Kidney glomerular epithelial cell (primary cell): ENCODE results near the gene SRPX2.

ENCODE experiments used
- DNase-seq: peaks from one replicate; lab custom pipeline; 2025; lab: John Stamatoyannopoulos, UW

The SRPX2 gene

DNA sequence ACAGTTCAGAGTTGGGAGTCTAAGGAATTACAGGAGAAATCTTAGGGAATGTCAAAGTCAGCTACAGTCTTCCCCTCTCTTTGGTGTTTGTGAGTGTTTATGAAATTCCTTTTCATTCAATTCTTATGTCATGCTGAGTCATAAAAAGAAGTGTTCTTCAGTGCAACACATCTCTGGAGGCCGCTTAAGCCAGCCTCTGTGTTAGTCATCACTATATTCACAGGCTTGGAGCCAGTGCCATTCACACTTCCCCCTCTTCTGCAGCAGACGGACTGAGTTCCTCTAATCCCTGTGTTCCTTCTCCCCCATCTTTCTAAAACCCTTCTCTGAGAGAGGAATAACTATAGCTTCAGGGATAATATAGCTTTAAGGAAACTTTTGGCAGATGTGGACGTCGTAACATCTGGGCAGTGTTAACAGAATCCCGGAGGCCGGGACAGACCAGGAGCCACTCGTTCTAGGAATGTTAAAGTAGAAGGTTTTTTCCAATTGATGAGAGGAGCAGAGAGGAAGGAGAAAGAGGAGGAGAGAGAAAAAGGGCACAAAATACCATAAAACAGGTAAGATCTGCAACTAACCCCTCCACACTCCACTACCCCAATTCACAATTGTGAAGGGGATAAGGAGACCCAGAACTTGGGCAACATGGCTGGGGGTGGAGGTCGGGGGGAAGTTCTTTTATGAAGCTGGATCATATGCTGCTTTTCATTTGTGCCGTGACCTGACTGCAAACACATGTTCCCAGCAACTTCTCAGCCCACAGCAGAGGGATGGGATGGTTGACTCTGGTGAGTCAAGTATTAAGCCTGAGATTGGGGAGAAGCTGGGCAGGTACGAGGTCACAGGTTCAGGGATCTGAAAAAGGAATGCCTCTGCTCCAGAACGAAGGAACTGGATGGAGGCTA, at the start of gene SRPX2:
Gene SRPX2, plus strand, starts transcription at position 244 of the 905 bp plus-strand sequence. CDS start 2,124 bp downstream, outside the sequence.
- DNase-seq, result peak; percentile 52

GRCh38 chrX:100596601-100597000, 47.4 kb upstream of the SRPX2 start:
- no peak for DNase-seq

DNA sequence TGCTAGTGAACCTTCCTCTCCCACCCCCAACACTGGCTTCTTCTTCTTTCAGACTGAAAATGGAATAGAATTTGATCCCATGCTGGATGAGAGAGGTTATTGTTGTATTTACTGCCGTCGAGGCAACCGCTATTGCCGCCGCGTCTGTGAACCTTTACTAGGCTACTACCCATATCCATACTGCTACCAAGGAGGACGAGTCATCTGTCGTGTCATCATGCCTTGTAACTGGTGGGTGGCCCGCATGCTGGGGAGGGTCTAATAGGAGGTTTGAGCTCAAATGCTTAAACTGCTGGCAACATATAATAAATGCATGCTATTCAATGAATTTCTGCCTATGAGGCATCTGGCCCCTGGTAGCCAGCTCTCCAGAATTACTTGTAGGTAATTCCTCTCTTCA, 44.5 kb upstream of the SRPX2 start:
- DNase-seq, result no peak

DNA sequence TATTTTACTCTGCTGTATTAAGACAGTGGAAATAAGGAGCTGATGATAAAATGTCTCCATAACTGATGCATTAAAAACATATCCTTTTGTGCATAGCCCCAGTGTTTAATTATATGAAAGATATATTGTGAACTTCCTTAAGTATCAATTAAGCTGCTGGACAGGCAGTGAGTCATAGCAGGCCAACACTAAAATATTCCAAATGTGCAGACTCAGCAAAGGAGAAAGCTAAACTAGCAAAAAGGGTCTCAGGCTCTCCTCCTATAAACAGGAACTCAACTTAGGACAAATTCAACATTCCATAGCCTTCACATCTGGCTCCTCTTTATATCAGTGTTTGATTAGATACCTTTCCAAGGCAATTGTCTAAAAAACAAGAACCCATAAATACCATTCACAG, 43.7 kb upstream of the SRPX2 start:
- DNase-seq, result no peak

DNA sequence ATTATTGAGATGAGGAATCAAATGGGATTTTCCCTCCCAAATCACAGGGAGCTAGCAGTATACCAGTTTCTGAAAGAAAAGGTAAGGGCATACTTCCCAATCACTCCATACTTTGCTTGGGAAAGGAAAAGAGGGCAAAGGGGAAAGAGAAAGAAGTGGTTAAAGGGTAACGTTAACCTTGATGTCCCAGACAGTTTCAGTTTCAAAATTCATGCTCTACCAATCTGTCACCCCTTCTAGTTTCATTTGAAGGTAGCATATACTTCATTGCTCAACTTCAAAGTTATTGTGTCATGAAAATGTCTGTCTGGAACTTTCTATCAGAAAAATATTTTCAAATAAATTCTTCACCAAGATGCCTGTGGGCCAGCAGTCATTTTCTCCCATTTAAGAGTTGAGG, 43.2 kb upstream of the SRPX2 start:
- DNase-seq, result no peak

- no peak for DNase-seq
Observed at GRCh38 chrX:100606753-100607152, 37.2 kb upstream of the SRPX2 start.

GRCh38 chrX:100609591-100609990, 34.4 kb upstream of the SRPX2 start:
- DNase-seq, result no peak

- DNase-seq, result no peak
Observed at GRCh38 chrX:100611951-100612350, 32.0 kb upstream of the SRPX2 start.

DNA sequence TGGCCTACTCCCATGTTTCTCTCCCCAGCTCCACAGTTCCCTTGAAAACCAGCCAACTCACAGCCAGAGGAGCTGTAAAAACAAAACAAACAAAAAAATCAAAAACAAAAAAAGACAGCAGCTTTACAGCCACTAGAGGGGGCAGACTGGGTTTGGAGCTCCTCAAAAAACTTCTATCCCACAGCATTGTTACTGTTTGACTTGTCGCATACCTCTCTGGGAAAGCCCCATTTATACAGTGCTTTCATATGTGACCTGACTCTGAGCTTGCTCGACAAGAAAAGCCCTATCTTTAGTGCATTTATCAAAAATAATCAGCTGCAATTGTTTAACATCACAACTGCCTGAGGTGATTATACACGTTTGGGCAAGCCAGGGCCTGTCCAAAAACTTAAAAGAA, 29.0 kb upstream of the SRPX2 start:
- peak; percentile 49 for DNase-seq

DNA sequence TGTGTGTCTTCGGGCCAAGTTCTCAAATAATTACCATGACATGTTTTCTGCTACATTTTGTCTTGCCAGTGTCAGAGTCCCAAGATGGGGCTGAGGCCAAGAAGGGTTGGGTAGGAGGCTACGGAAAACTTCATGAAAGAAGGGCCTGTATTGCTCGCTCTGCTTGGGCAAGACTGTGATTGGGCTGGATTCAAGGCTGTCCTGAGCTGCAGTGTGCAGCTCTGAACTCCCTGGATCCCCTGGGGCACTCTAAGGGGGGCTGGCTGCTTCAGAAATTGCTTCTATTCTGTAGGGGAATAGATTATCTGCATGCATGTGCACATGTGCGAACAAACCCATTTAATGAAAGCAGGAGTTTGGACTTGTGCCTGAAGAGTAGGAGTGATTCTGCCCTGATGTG, 21.0 kb upstream of the SRPX2 start:
- DNase-seq, result no peak

- DNase-seq, result no peak
Observed at GRCh38 chrX:100625985-100626491, 18.0 kb upstream of the SRPX2 start.

- DNase-seq, result no peak
Observed at GRCh38 chrX:100635040-100635439, 9.0 kb upstream of the SRPX2 start.

- no peak for DNase-seq
Observed at GRCh38 chrX:100635989-100636320, 8.0 kb upstream of the SRPX2 start.

DNA sequence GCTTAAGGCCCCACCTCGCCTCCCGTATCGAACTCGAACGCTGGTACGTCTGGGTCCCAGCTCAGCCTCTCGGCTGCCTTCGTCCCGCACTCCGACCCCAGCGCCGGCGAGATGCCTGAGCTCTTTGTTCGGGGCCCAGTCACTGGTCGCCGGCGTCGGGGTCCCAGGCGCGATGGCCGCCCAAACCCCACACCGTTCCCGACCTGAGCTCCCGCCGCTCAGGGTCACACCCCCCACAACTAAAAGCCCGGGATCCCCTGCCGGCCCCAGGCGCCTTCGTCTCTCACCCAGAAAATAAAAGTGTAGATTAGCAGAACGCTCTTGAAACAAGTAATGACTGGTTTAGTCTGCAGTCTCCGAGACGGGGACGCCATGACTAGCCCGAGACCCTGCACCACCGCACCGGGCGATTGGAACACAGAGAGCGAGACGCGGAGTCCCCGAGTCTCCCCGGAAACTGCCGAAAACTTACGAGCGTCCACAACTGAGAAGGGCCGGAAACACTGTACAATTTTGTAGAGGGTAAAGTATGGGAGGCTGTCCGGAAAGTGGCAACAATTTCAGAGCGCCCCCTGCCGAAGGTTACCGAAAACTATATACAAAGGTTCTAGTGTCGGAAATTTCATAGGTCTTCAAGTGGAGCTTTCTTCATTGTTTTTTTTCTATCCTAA, 7.5 kb upstream of the SRPX2 start, which contains the start of gene TSPAN6:
Gene TSPAN6, minus strand, starts transcription at position 486 of the 671 bp plus-strand sequence. Its CDS starts 112 bp downstream, at position 374.
- peak; percentile 62 for DNase-seq

GRCh38 chrX:100642290-100642689, 1.7 kb upstream of the SRPX2 start:
- no peak for DNase-seq

DNA sequence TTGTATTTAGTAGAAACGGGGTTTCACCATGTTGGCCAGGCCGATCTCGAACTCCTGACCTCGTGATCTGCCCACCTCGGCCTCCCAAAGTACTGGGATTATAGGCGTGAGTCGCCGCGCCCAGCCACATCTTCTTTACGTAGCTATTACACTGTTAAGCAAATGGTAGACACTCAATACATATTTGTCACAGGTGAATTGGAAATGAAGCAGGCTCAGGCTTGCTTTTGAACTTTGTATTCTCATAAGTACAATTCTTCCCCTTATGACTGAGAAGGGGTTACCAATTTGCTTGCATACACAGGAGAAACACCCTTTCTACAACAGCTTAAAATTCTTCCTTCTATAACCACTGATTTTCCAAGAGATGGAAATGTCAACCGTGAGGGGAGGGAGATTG, 787 bp upstream of the SRPX2 start:
- no peak for DNase-seq

DNA sequence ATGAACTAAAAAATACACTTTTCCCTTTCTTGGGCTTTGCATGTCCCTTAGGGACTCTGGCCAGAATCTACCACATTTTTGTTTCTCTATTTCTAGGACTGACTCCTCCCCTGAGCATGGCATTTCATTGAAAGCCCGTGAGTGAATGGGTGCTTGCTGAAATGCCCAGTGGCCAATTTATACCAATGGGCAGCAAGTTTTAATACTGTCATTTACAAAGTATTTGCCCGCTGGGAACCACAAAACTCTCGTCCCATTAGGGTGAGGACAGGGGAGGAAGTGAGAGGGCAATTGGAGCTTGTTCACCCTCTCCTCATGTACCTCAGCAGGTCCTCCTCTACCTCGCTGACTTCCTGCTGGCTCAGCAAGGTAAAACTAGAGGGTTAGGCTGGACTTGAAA, 1.1 kb downstream of the SRPX2 start:
- no peak for DNase-seq

DNA sequence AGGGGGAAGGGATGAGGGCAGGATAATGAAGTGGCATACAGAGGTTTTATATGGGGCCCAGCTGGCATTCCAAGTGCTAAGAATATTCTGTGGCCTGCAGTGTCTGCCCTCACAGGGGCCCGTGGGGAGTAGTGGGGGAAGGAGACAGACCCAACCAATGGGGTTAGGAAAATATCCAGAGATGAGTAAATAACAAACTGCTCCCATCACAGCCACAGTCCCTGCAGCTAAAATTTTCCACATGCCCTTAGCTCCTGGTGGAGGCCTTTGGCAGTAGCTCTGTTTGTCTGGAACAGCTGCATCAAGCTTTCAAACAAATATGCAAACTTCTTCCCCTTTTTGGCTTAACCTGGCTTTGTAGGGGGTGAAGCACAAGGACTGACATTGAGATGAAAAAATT, 3.1 kb downstream of the SRPX2 start:
- DNase-seq, result no peak

DNA sequence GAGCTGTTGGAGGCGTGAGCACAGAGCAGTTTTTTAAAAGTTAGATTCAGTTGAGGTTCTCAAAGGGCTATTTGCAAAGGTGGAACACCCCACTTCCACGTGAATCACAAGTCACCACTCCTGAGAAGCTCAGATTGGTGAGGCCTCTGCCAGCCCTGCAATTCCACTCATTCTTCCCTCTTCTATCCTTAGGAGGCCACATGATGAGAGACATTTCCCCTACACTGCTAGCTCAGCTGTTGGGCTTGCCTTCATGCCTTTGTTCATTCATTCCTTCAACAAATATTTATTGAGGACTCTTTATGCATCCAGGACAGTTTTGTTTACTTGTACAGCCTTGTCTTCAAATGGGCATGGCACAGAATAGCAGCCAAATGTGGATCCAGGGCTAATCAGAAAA, 3.7 kb downstream of the SRPX2 start:
- DNase-seq, result no peak

- DNase-seq, result no peak
Observed at GRCh38 chrX:100648458-100649417, 4.7 kb downstream of the SRPX2 start.

DNA sequence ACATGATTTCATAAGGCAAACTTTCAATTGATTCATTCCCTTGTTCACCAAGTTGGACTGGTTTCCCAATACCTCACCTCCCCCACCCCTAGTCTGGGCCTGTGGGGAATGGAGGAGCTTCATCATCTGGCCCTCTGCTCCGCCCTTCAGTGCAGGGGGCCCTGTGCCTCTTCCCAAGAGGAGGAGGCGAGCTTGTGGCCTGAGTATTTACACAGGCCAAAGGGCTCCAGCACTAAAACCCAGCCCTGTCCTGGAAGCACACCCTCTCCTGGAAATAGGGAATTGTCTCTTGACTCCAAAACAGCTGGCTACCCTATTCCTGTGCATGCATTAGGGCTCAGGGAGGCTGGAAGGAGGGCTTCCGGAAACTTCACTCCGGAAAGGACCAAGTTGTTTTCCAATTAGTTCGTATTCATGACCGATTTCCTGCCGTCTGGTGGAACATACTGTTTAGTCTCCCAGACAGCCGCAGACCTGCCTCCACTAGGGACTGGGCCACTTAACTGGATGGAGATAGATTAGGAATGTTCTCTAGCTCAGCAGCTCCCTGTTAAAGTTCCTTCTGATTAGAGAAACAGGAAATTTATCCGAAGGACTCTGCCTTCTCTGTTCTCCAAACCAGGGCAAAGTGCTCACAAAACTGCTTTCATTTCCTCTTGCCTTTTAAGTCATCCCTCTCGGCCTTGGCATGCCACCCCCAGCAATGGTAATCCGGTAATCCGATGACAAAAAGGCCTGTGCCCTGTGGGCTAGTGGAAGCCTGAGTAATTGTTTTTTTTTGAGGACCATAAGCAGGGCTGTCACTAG, 5.8 kb downstream of the SRPX2 start:
- DNase-seq, result no peak
